Heart left ventricle (tissue), 16 donors: ENCODE results near the gene ANKRD34C. TPM values are rescaled to one million over a fixed set of nuclear protein-coding genes. Genes with fewer than 3 reads are reported as not detected.

Source experiments
- ATAC-seq, 4 donors: fragments of 200-7000 bp; cut with Tn5 transposase; one replicate each; pipeline ENCODE4 v1.9.1; 2020 to 2022; ENCODE audit warnings: moderate library complexity in 4 of 4, mild to moderate bottlenecking in 3 of 4, moderate number of reproducible peaks in 1 of 4
- DNase-seq, 5 donors: peaks; one replicate each; pipeline ENCODE4 v3.0.0-alpha.2; 2020
- H3K27ac ChIP-seq, 12 donors: fragments of 200-600 bp; sonication (generic) in 4 of 12; one replicate each; pipeline versions ENCODE4 v1.5.0 to v1.8.0; 2016 to 2022; ENCODE audit warnings: mild to moderate bottlenecking in 2 of 12
- H3K27me3 ChIP-seq, 9 donors: fragments of 200-600 bp; sonication (generic) in 2 of 9; one replicate each; pipeline versions ENCODE4 v1.5.1 to v1.8.0; 2016 to 2022; ENCODE audit warnings: mild to moderate bottlenecking in 3 of 9
- H3K36me3 ChIP-seq, 9 donors: fragments of 200-600 bp; sonication (generic) in 2 of 9; one replicate each; pipeline versions ENCODE4 v1.5.0 to v1.8.0; 2018 to 2022; ENCODE audit warnings: mild to moderate bottlenecking in 2 of 9
- H3K4me1 ChIP-seq, 12 donors: fragments of 200-600 bp; sonication (generic) in 4 of 12; one replicate each; pipeline versions ENCODE4 v1.5.0 to v1.8.0; 2016 to 2022; ENCODE audit warnings: mild to moderate bottlenecking in 3 of 12
- H3K4me3 ChIP-seq, 12 donors: fragments of 200-600 bp; sonication (generic) in 4 of 12; one replicate each; pipeline versions ENCODE4 v1.5.0 to v1.8.0; 2017 to 2022; ENCODE audit warnings: mild to moderate bottlenecking in 9 of 12, moderate library complexity in 4 of 12
- H3K9me3 ChIP-seq, 12 donors: fragments of 200-600 bp; sonication (generic) in 4 of 12; one replicate each; pipeline versions ENCODE4 v1.5.0 to v1.8.0; 2016 to 2022; ENCODE audit warnings: mild to moderate bottlenecking in 1 of 12
- POLR2A ChIP-seq, 2 donors: fragments of 450-650 bp; IDR thresholded peaks; one replicate each; pipeline ENCODE4 v1.6.1; 2017; ENCODE audit warnings: antibody characterized with exemption in 2 of 2, mild to moderate bottlenecking in 2 of 2, moderate library complexity in 2 of 2
- WGBS, 4 donors: extraction: QIAGEN DNeasy Blood & Tissue Kit in 2 of 4; methylation state at CpG; one replicate each; pipeline versions ENCODE4 v1.1.5 to v1.1.7; 2013 to 2018; 5-methylcytosine and 5-hydroxymethylcytosine counted together
- intact Hi-C, 10 donors: fragments of 100-400 bp; cut with DNase I; formaldehyde crosslinking; loops; one replicate each; pipeline versions ENCODE4 v1.11.1 to v1.14.2; 2022
- polyA plus RNA-seq, 2 donors: library from polyadenylated mRNA; stranded (reverse); fragments of 200-250 nt; gene quantifications; one replicate each; pipeline ENCODE4 v1.2.3, GENCODE V29; 2013
- total RNA-seq, 9 donors: library from RNA; depleted of rRNA in 2 of 9; stranded (reverse); fragments of >200 nt in 2 of 9; fragmentation: NEBNext Ultra II Directional in 3 of 9; extraction: Animal tissue kit (Norgen Biotek cat#: 25700) in 3 of 9; gene quantifications; one replicate each; pipeline versions ENCODE4 v1.1.0 to v1.2.4, GENCODE V29; 2016 to 2023
- TF ChIP-seq, protein P1 (sequence below), 12 donors: fragments of 200-600 bp; sonication (generic) in 4 of 12; IDR thresholded peaks; one replicate each; pipeline versions ENCODE4 v1.5.0 to v1.8.0; 2018 to 2022; ENCODE audit warnings: antibody characterized with exemption in 12 of 12, mild to moderate bottlenecking in 5 of 12
- donor health status: ischemic (EF 13 %, LVEDD 7.1; RV severe dilation, severe dysfunction).
- donor health status: healthy with polysubstance abuse.
- donor health status: DM: no; HTN: yes; CAD: no.
- donor health status: DM: no; HTN: no; CAD: no.
- donor health status: ischemic (EF 25% LVEDD 6.9; RV normal size, moderate dysfunction).
- donor health status: ischemic (EF 25% LVEDD 5.7; RV mildly dilated, moderate dysfunction).
- donor health status: healthy.
- donor health status: DM: yes; HTN: yes; CAD: no.
- donor health status: ischemic (EF 35%, LVEDD 5.7; RV mildly dilated, moderate dysfunction).
- donor health status: nonischemic (EF 11% LVEDD 7.7; RV severe dilation, severe dysfunction).
- donor health status: DM: yes; HTN: yes; CAD: no.
- donor health status: PGD.
- donor health status: ischemic (EF 29% LVEDD 5.4; RV normal size, mild dysfunction).
- donor health status: nonischemic (EF 23%, LVEDD 6.1; RV moderate dilation, normal function).

The ANKRD34C gene
- total and polyA plus RNA-seq, 11 donors, result 0.09 to 2.0 (median 0.45) TPM; not detected in 1

- Histone ChIP-seq H3K9me3 (no peaks in the 10 kb centered on the region), H3K36me3 (no peaks in the 10 kb centered on the region), H3K27me3 (peaks cover 0 to 9% (median 0%) of the 10 kb centered on the region in 9 donors), H3K4me3 (no peak overlapping the region), H3K4me1 (peaks cover 0 to 19% (median 8%) of the 10 kb centered on the region in 12 donors), H3K27ac (peak overlapping the region in 5 of 12 donors; percentile 12 to 67 (median 48))
- DNase-seq (no peak), ATAC-seq (peak in 1 of 4 donors; percentile 18)
- intact Hi-C loops, result no loop called here
- TF ChIP-seq, protein P1, sequence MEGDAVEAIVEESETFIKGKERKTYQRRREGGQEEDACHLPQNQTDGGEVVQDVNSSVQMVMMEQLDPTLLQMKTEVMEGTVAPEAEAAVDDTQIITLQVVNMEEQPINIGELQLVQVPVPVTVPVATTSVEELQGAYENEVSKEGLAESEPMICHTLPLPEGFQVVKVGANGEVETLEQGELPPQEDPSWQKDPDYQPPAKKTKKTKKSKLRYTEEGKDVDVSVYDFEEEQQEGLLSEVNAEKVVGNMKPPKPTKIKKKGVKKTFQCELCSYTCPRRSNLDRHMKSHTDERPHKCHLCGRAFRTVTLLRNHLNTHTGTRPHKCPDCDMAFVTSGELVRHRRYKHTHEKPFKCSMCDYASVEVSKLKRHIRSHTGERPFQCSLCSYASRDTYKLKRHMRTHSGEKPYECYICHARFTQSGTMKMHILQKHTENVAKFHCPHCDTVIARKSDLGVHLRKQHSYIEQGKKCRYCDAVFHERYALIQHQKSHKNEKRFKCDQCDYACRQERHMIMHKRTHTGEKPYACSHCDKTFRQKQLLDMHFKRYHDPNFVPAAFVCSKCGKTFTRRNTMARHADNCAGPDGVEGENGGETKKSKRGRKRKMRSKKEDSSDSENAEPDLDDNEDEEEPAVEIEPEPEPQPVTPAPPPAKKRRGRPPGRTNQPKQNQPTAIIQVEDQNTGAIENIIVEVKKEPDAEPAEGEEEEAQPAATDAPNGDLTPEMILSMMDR (IDR thresholded peaks at IDR 0.05), result no peak
- no peak for TF ChIP-seq POLR2A (IDR thresholded peaks at IDR 0.05)
- 86 to 93% (median 89%) methylated on average over 4 of the region's 4 CpGs for WGBS, 4 donors
Measured at GRCh38 chr15:79265167-79265566, 17.4 kb upstream of the ANKRD34C start.

DNA sequence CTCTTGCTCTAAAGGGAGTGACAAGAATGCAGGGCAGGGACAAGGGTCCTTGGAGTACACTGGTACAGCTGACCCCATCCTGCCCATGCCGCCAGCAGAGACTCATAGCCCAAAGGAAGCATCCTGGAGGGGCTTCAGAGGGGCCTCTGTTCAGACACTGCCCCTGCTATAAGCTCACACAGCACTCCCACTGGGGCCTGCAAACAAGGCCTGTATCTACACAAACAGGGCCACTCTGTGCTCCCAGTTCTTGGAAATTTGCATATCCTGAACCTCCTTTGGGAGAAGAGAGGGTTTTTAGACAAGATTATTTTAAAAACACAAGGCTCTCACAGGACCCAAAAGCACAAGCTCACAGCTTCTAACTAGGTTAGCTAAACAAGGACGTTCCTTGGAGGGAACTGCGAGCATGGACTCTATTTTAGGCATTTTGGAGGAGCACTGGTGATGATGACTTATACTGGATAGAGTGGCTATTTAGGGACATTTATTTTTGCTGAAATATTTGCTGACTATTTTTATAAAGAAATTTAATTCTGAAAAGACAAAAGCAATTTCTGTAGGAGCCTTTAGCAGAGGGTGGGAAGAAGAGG is 16.4 kb upstream of the ANKRD34C start:
- 38 to 54% (median 39%) methylated on average over 3 of the region's 3 CpGs for WGBS, 4 donors
- ATAC-seq (peak; percentile 74 to 93 (median 87)), DNase-seq (peak in 2 of 5 donors; percentile 14 to 33)
- H3K4me3 ChIP-seq, result no peak overlapping the region
- H3K27me3 ChIP-seq, result peaks cover 0 to 13% (median 0%) of the 10 kb centered on the region in 9 donors
- peak overlapping the region in 7 of 12 donors; percentile 6 to 67 (median 48) for H3K27ac ChIP-seq
- intact Hi-C loops, result no loop called here
- H3K36me3 ChIP-seq, result no peaks in the 10 kb centered on the region
- H3K9me3 ChIP-seq, result no peaks in the 10 kb centered on the region
- H3K4me1 ChIP-seq, result peaks cover 0 to 19% (median 8%) of the 10 kb centered on the region in 12 donors
- TF ChIP-seq, protein P1 (IDR thresholded peaks at IDR 0.05), result no peak
- no peak for TF ChIP-seq POLR2A (IDR thresholded peaks at IDR 0.05)

DNA sequence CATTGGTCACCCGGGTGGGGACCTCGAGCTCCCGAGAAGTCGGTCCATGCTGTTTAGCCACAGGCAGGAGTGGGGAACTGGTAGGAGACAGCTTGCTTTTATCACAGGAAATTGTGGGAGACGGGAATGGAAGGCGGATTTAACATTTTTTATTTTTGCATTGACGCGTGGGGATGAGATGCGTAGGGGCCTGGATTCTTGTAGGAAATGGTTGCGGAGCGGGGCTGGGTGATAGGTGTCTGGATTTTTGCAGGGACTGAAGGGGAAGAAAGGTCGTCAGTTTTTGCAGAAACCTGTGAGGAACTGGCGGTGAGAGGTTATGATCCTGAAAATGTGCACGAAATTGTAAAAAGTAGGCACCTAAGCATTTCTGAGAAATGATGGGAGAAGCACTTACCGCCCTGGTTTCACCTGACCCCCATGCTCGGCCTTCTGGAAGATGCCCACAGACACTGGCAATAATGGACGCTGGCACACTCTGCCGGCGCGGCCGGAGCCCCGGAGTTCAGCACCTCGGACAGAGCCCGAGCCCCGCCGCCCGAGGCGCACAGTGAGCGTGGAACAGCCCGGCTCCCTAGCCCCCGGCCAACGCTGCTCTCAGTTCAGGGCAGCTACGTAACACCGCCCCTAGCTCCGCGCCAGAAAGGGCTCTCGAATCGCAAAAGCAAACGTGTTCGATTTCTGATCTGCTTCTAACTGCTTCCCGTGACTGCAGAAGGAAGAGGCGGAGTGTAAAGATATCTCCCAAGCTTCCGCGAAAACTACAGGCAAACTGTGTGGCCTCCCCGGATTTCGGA is 928 bp downstream of the ANKRD34C start:
- ATAC-seq, result peak; percentile 64 to 95 (median 85)
- H3K4me1 ChIP-seq, result peaks cover 0 to 7% (median 0%) of the 10 kb centered on the region in 12 donors
- H3K27ac ChIP-seq, result no peak overlapping the region
- peaks cover 0 to 4% (median 0%) of the 10 kb centered on the region in 12 donors for H3K9me3 ChIP-seq
- no peaks in the 10 kb centered on the region for H3K36me3 ChIP-seq
- H3K4me3 ChIP-seq, result no peak overlapping the region
- TF ChIP-seq, protein P1 (IDR thresholded peaks at IDR 0.05), result peak in 2 of 12 donors; percentile 8 to 14
- TF ChIP-seq POLR2A (IDR thresholded peaks at IDR 0.05), result no peak
- WGBS, 4 donors, result 9 to 13% (median 12%) methylated on average over 41 to 46 of the region's 46 CpGs
- intact Hi-C loops, result no loop called here
- peaks cover 9 to 74% (median 36%) of the 10 kb centered on the region in 9 donors for H3K27me3 ChIP-seq
- peak; percentile 28 to 68 (median 45) for DNase-seq
